Daoy (cell line): ENCODE results near the gene GIPC3. TPM values are rescaled to one million over a fixed set of nuclear protein-coding genes. Genes with fewer than 3 reads are reported as not detected.
A peak's percentile ranks its signal among the peaks of the same experiment; 100 is the strongest.

Experiments
- DNase-seq: peaks from one replicate; pipeline ENCODE4 v3.0.0-alpha.2; 2015; ENCODE audit warnings: low read depth
- total RNA-seq: library from RNA; depleted of rRNA; stranded (reverse); fragments of >200 nt; shearing (Covaris generic); gene quantifications from 2 replicates; pipeline ENCODE4 v1.2.3, GENCODE V29; 2014

GIPC3 gene
- total RNA-seq, 1 experiment from 2014 or later = not detected

DNA sequence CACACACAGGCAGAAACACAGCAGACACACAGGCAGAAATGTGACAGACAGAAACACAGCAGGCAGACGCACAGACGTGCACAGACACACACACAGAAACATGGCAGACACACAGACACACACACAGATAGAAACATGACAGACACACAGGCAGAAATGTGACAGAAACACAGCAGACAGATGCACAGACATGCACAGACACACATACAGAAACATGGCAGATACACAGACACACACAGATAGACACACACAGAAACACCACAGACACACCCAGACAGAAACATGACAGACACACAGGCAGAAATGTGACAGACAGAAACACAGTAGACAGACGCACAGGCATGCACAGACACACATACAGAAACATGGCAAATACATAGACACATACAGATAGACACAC is 20.1 kb downstream of the GIPC3 start:
- DNase-seq = no peak

DNA sequence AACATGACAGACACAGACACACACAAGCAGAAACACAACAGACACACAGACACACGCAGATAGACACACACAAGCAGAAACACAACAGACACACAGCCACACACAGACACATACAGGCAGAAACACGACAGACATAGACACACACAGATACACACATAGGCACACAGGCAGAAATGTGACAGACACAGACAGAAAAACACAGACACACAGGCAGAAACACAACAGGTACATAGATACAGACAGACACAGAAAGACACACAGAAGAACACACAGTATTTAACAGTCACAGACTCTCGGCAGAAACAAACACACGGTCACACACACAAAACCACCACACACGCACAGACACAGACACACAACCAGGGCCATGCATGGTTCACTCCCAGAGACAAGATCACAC is 20.5 kb downstream of the GIPC3 start:
- no peak for DNase-seq

DNA sequence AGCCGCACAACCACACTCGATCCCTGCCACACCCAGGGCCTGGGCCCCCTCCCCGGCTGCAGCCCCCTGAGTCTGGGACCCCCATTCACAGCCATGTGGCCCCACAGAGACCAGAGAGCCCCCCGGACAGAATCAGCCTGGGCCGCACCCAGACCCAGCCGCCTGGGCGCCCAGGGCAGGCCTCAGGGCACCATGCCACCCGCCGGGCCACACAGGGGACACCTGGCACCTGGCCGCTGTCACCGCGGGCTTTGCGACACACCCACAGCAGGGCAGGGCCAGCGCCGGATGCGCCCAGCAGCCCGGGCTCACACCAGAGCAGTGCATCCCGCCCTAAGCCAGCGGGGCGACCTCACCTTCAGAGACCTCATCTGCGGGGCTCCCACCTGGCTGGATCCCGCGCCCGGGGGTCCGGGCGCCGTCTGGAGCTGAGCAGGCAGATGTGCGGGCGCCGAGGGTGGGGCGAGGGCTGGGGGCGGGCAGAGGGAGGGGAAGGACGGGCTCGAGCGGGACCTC is 21.0 kb downstream of the GIPC3 start:
- DNase-seq = peak; percentile 41

DNA sequence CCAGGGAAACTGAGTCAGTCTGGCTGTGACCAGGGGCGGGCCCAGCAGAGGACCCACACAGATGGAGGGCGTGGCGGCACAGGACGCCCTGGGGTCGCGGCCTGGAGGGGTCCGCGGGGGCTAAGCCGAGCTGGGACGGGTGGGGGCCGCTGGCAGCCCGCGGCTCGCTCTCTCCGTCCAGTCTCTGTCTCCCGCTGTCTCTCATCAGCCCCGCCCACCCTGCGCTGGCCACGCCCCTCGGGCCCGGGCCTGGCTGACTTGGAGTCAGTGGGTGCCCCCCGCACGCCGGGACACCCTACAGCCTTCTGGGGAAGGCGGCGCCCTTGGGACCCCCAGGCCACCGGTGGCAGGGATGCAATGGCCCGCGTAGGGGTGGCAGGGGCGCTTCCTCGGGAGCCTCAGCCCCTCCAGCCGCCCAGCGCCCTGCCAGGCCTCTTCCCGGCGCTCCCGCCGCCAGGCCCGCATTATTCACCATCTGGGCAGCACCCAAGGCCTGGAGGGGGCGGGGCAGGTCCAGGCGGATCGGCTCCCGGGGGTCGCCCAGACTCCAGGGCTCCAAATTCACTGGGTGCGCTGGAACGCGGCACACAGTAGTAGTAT is 21.5 kb downstream of the GIPC3 start, which contains the start of gene TBXA2R:
TBXA2R (minus strand) TSS at position 186 of the 600 bp plus-strand sequence. CDS start 6,241 bp downstream, outside the sequence.
- DNase-seq = peak; percentile 78

DNA sequence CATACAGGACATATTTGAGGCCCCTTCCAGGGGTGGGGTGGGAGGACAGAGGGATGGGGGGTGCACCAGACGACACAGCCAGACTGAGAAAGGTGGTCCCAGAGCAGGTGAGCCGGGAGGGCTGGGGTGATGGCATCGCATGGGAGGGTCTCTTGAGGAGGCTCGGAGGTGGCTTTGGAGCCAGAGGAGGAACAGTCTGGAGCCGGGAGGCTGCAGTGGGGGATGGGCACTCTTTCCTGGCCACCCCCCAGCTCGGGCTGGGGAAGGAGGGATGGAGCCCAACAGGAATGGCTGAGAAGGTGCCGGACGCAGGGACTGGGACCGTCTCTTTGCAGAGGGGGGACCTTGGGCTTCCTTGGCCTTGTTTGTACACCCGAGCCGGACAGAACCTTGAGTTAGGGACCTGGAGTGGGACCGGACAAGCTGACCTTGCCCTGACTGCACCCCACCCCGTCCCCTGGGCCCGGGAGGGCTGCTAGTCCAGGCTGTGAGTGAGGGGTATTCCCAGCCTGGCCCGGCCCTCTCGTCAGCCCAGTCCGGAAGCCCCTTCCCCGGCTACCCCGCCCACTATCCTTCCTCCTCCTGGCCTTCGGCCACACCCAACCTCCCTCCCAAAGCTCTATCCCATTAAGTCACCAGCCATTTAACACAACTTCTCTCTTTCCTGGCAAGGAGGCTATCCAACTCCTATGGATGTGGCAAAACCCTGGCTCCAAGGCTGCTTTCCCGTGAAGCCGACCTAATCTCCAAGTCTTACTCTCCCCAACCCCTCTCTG is 22.2 kb downstream of the GIPC3 start:
- peak; percentile 70 for DNase-seq

DNA sequence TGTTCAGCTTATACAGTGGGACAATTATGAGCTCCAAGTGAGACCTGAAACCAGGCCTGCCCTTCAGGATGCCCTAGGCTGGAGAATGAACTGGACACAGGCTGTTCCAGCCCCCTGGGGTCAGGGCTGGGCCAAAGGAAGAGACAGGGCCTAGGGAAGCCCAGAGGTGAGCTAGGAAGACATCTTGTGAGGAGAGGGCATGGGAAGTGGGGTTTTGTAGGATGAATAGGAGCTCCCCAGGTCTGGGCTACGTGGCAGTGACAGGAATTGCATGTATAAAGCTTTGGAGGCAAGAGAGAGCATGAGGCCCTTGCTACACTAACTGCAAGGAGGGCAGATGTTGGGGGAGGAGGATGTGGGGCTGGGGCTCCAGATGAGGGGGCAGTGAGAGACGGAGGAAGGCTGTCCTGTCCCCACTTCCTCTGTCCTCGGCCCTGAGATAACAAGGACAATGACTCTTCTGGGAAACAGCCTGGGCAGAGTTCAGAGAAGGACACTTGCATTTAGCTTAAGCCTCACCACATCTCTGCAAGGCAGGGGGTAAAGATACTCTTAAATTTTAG is 22.9 kb downstream of the GIPC3 start:
- no peak for DNase-seq

DNA sequence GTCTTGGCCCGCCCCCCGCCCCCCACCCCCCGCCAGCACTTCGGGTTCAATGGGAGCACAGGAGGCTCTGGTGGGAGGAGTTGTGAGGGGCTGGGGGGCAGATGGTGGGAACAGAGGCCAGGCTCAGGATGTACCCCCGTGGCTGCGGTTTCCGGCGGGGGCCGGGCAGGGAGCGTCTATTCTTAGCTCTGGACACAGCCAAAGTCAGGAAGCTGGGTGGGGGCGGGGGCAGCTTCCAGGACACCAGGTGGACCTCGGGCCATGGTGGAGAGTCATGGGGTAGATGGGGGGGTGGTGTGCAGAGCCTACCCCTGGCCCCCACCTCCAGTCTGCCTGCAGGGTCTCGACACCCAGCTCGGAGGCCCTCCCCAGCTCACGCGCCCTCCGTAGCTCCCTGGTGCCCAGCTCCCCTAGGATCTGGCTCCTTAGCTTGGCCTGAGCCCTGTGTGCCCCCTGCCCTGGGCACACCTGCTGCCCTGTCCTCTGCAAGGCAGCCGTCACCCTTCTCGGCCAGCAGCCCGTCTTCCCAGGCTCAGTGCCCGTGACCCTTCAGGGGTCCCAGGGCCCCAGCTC is 23.6 kb downstream of the GIPC3 start:
- DNase-seq = no peak

DNA sequence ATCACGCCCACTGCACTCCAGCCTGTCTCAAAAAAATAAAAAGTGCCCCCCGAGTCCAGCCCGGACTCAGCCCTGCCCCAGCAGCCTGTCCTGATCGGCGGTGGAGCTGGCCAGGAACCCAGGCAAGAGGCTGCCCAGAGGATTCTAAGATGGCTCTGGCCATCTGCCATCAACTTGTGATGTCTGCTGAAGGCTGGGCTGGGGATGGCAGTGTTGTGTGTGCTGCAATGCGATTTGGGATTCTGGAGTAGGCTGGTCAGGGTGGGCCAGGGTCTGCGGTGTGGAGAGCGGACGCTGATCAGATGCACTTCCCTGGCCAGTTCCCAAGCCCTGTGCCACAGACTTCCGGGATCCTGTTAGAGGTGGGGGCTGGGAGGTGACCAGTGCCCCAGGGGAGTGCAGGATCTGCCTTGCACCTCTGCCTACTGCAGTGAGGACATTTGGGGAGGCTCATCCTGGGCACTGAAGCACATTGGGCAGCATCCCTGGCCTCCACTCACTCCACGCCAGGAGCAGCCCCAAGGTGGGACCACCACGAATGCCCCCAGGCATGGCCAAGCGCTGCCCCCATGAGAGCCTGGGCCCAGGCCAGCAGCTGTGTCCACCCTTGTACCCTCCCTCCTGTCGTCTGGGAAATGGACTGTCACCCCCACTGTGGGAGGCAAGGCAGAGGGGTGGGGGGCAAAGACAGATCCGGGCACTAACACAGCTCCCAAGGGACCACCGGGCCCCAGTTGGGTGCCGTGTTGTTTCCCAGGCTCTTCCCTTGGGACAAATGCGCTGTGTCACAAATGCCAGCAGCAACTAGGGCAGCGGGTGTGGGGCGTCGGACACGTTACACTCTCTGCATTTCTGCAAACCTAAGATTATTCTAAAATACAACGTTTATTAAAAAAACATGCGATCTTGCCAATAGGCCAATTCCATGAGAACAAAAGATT is 24.8 kb downstream of the GIPC3 start:
- no peak for DNase-seq

DNA sequence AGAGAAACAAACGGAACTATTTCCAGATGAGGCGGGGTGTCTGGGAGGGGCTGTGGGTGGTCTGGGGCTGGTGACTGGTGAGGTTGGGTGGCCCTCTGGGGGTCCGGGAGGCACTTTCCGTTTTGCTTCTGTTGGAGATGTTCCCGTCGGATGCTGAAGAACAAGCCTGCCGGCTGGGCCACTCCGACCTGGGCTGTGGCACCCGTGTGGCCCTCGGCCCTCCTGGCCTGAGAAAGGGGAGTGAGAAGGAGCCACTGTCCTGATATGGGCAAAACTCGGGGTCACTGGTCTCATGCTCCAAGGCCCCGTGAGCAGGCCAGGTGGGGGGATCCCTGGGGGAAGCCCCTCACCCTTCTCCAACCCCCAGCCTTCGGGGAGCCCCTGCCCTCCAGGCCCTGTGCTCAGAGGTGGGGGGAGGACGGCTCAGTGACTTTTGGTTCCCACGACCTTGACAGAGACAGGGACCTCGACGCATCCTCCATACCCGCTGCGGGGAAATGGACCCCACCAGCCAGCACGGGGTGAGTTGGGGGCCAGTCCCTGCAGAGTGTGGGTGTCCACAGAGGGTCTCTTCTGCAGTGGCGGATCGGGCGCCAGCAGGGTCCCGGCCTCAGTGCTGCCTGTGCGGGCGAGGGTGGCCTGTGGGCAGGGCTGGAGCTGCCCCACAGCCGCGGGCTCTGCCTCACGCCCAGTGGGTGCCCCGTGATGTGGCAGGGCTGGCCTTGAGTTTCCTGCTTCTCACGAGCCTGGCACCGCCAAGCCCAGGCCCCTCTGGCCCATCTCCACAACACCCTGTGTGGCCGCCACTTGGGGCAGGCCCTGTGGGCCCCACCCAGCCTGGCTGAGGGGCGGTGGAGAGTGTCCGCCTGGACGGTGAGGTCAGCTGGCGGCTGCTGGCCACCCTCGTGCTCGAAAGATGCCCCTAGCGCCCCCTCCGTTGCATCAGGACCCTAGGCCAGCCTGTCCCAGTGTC is 25.8 kb downstream of the GIPC3 start:
- DNase-seq = no peak

DNA sequence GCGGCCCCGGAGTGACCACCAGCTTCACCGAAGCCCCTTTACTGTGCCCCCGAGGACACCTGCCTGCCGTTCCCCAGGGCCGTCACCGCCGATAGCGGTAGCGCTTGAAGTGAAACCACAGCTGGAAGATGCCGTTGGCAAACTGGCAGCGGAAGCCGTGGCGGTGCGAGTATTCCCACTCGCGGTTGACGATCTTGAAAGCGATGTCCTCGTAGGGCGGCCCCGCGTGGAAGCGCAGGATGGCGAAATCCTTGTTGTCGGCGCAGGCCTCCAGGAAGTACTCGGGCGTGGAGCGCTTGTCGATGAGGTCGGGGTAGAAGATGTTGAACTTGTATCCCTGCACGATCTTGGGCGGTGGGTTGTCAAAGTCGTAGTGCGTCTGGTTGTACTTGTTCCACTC is 26.6 kb downstream of the GIPC3 start:
- no peak for DNase-seq

DNA sequence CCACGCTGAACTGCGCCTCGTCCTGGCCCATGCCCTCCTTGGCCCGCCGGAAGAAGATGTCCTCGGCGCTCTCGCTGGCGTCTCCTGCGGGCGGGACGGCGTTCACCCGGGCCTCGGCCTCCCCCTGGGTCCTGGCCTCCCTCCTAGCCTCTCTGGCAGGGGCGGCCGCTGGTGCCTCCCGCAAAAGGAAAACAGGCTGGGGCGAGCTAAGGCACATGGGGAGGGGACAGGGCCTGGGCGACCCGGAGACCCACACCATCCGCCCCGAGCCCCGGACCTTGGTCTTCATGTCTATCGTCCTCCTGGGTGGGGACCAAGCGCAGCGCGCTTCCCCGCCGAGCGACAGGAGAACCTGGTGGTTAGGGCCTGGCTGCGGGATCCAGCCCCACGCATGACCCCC is 27.1 kb downstream of the GIPC3 start:
- DNase-seq = no peak

DNA sequence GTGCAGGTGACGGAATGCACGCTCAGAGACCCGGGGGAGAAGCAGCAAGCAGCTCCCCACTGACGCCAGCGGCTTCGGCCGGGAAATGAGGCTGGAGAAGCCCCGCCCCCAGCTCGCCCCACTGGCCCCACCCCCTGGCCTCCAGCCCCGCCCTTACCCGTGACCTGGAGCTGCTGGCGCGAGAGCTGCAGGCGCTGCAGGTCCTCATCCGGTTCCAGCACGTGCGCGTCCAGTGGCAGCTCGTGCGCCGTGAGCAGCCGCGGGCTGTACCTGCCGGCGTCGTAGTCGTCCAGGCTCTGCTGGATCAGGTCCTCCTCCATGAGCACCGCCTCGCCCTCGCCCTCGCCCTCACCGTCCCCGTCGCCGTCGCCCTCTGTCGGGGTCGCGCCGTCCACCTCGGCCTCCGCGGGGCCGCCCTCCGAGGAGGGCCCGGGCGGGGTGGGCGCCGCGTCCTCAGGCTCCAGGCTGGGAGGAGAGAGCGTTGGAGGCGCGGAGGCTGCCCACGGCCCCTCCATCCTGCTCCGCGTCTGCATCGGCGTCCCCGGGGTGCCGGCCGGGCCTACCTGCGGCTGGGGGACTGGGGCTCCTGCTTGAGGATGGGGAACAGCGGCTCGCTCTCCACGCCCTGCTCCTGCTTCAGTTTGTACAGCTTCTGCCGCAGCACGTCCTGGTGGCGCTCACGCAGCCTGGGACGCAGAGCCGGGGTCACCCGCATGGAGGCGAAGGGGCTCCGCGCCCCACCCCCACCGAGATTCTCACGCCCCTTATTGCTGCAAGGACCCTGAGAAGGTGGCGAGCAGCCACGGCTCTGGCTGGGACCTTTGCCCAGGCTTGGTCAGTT is 27.8 kb downstream of the GIPC3 start:
- no peak for DNase-seq

DNA sequence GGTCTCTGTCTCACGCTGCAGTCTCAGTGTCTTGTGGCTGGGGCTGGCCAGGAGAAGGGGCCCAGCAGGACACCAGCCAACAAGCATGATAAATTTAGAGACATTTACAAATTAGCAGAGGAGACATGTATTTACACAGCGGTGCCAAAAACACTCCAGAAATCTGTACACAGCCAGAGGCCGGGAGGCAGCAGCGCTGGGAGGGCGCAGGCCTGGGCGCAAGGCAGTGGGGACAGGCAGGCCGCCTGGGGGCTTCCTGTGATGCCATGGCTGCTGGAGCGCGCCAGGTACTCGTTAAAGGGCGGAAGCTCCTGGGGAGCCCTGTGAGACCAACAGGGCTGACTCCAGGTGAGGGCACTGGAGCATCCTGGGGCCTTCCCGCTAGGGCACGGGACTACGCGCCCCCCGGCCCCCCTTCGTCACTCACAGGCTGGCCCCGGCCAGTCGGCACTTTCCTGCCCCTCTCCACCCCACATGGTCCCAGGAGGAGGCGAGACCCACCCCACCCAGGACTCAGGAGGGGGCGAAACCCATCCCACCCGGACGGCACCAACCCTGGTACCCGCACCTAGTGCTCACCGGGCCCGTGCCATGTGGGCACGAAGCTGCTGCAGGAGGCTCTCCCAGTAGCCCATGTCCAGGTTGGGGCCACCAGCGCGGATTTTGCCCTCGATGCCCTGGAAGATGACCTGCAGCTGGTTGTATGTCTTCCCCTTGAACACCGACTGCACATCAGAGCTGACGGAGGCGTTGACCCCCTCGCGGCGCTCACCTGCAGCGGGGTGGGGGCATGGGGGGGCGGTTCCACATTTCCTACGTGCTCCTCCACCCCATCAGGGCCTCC is 28.8 kb downstream of the GIPC3 start:
- DNase-seq = no peak

DNA sequence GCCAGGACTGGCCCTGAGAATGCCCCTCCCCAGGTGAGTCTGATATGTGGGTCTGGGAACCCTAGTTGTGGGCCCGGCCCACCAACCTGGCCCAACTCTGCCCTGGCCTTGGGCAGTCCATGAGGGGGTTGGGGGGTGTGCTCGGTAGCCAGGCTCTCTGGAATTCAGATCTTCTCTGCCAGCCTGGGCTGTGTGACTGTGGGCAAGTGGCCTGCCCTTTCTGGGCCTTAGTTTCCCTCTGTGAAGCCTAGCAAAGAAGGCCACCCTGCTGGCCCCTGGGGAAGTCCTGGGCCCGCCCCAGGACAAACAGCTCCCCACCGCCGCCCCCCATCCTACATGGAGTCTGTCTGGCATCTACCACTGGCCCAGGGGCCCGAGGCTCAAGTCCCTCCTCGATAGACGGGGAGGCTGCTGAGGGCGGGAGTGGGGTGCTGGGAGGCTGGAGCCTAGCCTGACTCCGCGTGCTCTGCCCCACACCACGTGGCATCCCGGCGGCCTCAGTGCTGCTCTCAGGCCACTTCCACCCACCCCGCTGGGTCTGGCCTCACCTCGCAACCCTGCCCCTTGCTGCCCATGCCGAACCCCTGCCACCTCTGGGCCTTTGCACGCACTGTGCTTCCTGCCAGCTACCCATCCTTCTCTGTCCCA is 29.7 kb downstream of the GIPC3 start:
- DNase-seq = no peak

DNA sequence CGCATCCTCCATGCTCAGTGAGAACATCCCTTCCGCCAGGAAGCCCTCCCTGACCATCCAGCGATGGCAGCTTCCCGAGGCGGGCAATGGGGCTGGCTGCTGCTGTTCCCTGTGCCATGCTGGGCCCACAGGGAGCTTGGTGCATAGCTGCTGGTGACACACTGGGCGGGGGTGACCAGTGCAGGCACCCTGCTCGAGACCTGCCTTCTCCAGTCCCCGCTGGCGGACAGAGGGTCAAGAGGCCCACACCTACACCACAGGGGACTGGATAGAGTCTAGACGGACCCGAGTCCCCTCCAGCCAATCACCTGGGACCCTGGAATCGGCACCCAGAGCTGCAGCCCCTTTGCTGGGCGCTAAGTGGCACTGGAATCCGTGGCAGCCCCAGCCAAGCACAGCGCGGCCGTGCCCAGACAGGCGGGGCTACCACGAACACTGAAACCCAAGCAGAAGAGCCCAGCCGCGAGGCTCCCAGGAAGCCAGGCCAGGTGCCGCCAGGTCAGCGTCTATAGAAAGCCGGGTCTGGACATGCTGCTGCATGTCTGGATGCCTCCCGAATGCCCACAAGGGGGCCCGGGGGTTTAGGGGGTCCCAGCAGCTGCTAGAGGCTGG is 30.4 kb downstream of the GIPC3 start:
- no peak for DNase-seq

DNA sequence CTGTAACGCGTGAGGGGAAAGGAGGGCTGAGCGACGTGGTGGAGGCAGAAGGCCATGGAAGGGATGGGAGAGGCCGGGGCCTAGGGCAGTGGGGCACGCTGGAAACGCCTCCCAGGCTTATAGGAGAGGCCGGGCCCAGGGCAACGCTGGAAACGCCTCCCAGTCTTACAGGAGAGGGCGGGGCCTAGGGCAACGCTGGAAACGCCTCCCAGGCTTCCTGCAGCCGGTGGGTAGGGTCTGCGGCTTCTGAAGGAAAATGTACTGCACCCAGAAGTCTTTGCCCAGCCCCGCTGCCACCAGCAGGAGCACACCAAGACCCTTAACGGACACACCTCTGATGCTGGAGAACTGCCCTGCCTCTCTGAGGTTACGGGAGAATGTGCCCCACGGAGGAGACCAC is 32.2 kb downstream of the GIPC3 start:
- no peak for DNase-seq

DNA sequence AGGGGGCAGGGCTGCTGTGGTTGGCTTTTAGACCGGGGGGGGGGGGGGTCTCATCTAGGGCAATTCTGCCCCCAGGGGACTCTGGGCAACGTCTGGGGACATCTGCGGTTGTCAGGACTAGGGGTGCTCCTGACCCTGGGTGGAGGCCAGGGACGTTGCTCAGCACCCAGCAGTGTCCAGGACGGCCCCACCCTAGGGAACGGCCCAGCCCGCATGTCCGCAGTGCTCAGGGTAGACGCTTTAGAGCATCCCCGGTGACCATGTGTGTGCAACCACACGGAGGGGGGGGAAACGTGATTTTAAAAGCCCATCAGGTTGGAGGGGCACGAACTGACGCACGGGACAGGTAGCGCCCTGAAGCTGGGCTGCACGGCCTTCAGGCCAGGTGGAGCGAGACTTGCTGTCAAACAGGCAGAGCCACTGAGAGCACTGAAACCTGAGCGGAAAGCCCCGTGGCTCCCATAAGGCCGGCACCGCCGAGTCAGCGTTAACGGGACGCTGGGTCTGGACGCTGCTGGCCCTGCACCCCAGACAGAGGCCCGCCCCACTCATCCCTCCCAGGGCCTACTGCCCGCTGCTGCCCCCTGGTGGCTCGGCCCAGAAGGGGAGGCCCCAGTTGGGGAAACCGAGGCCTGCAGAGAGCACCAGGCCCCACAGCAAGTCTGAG is 33.0 kb downstream of the GIPC3 start:
- DNase-seq = peak; percentile 65
